OCI-LY3 (cell line): Measurements from ENCODE around the gene VSNL1.
A peak's percentile ranks its signal among the peaks of the same experiment; 100 is the strongest.

ENCODE experiments used
- H2AFZ ChIP-seq: fragments of 200-600, 300-600 bp; shearing (Covaris generic); 2 replicates; pipeline ENCODE4 v1.6.0; 2014; ENCODE audit warnings: antibody characterized with exemption, low read depth, low read length
- H3K27ac ChIP-seq: fragments of 200-600, 300-600 bp; sonication (generic); 2 replicates; pipeline ENCODE4 v1.5.1; 2014; ENCODE audit warnings: mild to moderate bottlenecking, low read length, moderate library complexity, mixed read lengths
- H3K27me3 ChIP-seq: fragments of 200-600, 300-600 bp; sonication (generic); 2 replicates; pipeline ENCODE4 v1.6.1; 2014; ENCODE audit warnings: low read depth, low read length, mixed read lengths
- H3K36me3 ChIP-seq: fragments of 200-600, 300-600 bp; sonication (generic); replicated peaks from 2 replicates; pipeline ENCODE3; 2014; ENCODE audit warnings: low read depth, low read length, mixed read lengths
- H3K4me1 ChIP-seq: fragments of 300-600, 200-600 bp; sonication (generic); 2 replicates; pipeline ENCODE4 v1.6.1; 2014; ENCODE audit warnings: low read length, mixed read lengths
- H3K4me2 ChIP-seq: fragments of 200-600, 300-600 bp; sonication (generic); 2 replicates; pipeline ENCODE4 v1.6.1; 2014; ENCODE audit warnings: low read length, mixed read lengths
- H3K4me3 ChIP-seq: fragments of 300-600, 200-600 bp; sonication (generic); 2 replicates; pipeline ENCODE4 v1.5.1; 2014; ENCODE audit warnings: antibody characterized with exemption, mild to moderate bottlenecking, low read length, moderate library complexity
- H3K79me2 ChIP-seq: fragments of 300-600, 200-600 bp; shearing (Covaris generic); 2 replicates; pipeline ENCODE4 v1.6.1; 2014; ENCODE audit warnings: mild to moderate bottlenecking, low read length, mixed read lengths
- H3K9ac ChIP-seq: fragments of 300-600, 200-600 bp; shearing (Covaris generic); 2 replicates; pipeline ENCODE4 v1.6.0; 2014; ENCODE audit warnings: mild to moderate bottlenecking, low read length, moderate library complexity
- H3K9me3 ChIP-seq: fragments of 200-600, 300-600 bp; shearing (Covaris generic); 2 replicates; pipeline ENCODE4 v1.6.1; 2014; ENCODE audit warnings: low read length, mixed read lengths; ENCODE audit not compliant: insufficient read depth
- H4K20me1 ChIP-seq: fragments of 200-600, 300-600 bp; sonication (generic); 2 replicates; pipeline ENCODE4 v1.6.1; 2016; ENCODE audit warnings: low read length, mixed read lengths; ENCODE audit not compliant: insufficient read depth
- EZH2phosphoT487 ChIP-seq: fragments of 200-600 bp; shearing (Covaris generic); IDR thresholded peaks from 2 replicates; pipeline ENCODE4 v1.6.1; 2018; ENCODE audit warnings: antibody characterized with exemption, mixed run types, low read depth
- TF ChIP-seq, protein P1 (sequence below): fragments of 200-600, 300-600 bp; sonication (generic); IDR thresholded peaks from 2 replicates; pipeline ENCODE4 v1.5.1; 2014; ENCODE audit warnings: antibody characterized with exemption, low read length, low read depth

The VSNL1 gene

DNA sequence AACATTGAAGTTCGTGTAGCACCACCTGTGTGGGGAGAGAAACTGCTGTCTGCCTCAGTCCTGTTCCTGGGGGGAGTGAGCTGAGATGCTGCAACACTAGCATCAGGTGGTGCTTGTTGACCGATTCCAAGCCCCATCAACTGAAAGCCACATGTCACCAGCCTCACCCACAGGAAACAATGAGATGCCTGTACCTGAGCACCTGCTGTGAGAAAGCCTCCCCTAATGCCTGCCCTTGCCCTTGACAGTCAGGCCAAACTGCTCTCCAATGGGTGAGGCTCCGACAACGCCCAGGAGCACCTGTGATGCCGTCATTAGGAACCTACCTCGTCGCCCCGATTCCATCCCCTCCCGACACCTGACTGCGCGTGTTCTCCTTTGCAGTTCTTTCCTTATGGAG is 108.5 kb downstream of the VSNL1 start:
- no peak overlapping the region for H3K4me3 ChIP-seq
- no peak overlapping the region for H2AFZ ChIP-seq
- H3K4me1 ChIP-seq, result peaks cover 70% of the 10 kb centered on the region
- H4K20me1 ChIP-seq, result no peaks in the 10 kb centered on the region
- H3K9me3 ChIP-seq, result no peaks in the 10 kb centered on the region
- H3K9ac ChIP-seq, result 0 out of 2 replicates have a peak overlapping the region, but pooled peaks have one; percentile 21
- H3K79me2 ChIP-seq, result no peaks in the 10 kb centered on the region
- peak overlapping the region; percentile 36; the same call in 1 of the 2 replicates for H3K27ac ChIP-seq
- H3K27me3 ChIP-seq, result no peaks in the 10 kb centered on the region
- H3K4me2 ChIP-seq, result no peak overlapping the region
- H3K36me3 ChIP-seq, result no peaks in the 10 kb centered on the region
- no peak for TF ChIP-seq EZH2phosphoT487
- TF ChIP-seq, protein P1, sequence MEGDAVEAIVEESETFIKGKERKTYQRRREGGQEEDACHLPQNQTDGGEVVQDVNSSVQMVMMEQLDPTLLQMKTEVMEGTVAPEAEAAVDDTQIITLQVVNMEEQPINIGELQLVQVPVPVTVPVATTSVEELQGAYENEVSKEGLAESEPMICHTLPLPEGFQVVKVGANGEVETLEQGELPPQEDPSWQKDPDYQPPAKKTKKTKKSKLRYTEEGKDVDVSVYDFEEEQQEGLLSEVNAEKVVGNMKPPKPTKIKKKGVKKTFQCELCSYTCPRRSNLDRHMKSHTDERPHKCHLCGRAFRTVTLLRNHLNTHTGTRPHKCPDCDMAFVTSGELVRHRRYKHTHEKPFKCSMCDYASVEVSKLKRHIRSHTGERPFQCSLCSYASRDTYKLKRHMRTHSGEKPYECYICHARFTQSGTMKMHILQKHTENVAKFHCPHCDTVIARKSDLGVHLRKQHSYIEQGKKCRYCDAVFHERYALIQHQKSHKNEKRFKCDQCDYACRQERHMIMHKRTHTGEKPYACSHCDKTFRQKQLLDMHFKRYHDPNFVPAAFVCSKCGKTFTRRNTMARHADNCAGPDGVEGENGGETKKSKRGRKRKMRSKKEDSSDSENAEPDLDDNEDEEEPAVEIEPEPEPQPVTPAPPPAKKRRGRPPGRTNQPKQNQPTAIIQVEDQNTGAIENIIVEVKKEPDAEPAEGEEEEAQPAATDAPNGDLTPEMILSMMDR, result no peak

DNA sequence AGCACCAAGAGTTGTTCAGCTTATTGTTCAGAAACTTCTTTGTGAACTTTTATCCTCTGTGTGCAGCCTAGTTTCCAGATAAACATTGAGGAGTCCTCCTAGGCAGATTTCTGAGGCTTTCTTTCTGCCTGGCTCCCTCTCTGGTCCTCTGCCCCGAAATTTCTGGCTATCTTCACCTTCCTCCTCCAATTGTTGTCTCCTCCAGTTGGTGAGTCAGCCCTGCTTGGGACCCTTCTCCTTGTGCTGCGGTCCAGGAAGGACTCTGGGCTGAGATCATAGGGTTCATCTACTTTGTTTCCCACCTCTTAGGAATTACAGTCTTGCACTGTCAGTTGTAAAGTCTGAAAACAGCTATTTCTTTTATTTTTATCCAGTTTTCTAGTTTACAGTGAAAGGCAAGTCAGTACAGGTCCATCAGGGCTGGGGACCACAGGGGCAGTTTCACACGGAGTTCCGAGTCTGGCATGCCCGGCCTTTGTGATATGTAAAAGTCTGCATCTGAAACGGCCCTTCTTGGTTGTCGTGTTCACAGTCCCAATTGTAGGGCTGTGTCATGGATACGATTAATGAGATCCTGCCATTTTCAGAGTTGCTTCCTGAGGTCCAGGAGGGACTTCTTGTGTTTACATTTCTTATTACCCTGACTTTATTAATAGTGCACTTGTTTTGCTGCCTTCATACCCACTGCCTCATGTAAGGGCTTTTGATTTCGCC is 112.3 kb downstream of the VSNL1 start:
- TF ChIP-seq, protein P1, result no peak
- no peak for TF ChIP-seq EZH2phosphoT487
- Histone ChIP-seq H3K4me2 (no peak overlapping the region), H3K9ac (no peak overlapping the region), H3K27ac (no peak overlapping the region), H4K20me1 (no peaks in the 10 kb centered on the region), H3K4me1 (peaks cover 65% of the 10 kb centered on the region), H3K4me3 (no peak overlapping the region), H3K9me3 (no peaks in the 10 kb centered on the region), H3K79me2 (no peaks in the 10 kb centered on the region), H2AFZ (no peak overlapping the region), H3K27me3 (no peaks in the 10 kb centered on the region), H3K36me3 (peaks cover 3% of the 10 kb centered on the region)

DNA sequence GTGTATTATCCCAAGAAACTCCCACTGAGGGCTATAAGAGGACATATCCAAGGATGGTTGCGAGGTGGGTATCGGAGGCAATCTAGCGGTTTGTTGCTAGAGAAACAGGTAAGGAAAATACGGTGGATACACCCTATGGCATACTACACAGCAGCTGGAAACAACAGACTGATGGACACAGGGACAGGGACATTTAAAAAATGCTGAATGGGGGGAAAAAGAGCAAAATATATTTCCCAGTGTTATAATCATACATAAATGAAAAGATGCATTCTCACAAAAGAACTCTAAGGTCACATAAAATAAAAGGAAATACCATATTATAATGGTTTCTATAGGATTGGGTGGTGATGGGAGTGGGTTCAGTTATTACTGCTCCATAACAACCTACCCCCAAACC is 117.3 kb downstream of the VSNL1 start:
- H3K36me3 ChIP-seq, result peaks cover 31% of the 10 kb centered on the region
- peak overlapping the region; percentile 78 for H3K9ac ChIP-seq
- no peaks in the 10 kb centered on the region for H4K20me1 ChIP-seq
- peak overlapping the region; percentile 99 for H3K27ac ChIP-seq
- no peaks in the 10 kb centered on the region for H3K9me3 ChIP-seq
- H3K4me2 ChIP-seq, result peak overlapping the region; percentile 54
- TF ChIP-seq, protein P1, result no peak
- TF ChIP-seq EZH2phosphoT487, result no peak
- H3K4me3 ChIP-seq, result peak overlapping the region; percentile 29; the same call in 1 of the 2 replicates
- no peaks in the 10 kb centered on the region for H3K79me2 ChIP-seq
- H3K27me3 ChIP-seq, result no peaks in the 10 kb centered on the region
- H3K4me1 ChIP-seq, result peaks cover 58% of the 10 kb centered on the region
- H2AFZ ChIP-seq, result no peak overlapping the region

DNA sequence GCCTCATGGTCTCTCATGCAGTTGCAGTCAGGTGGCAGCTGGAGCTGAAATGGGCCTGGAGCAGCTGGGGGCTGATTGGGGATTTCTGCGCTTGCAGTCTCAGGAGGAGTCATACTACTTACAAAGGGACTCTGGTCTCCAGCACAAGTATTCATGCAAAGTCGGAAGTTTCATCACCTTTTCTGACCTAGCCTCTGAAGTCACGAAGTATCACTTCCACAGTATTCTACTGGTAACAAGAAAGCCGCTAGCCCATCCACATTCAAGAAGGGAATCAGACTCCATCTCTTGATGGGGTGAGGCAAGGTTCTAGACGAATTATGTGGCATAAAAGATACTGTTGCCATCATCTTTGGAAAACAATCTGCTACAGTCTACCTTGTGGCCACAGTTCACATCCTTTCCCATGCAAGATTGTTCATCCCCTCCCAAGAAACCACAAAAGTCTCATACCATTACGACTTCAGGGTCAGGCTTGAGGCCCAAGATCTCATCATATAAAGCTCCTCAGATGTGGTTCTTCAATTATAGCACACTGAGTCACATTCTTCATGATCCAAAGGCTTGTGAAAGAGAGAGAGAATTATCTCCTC is 117.9 kb downstream of the VSNL1 start:
- H2AFZ ChIP-seq, result no peak overlapping the region
- H3K9me3 ChIP-seq, result no peaks in the 10 kb centered on the region
- H3K4me1 ChIP-seq, result peaks cover 58% of the 10 kb centered on the region
- no peaks in the 10 kb centered on the region for H3K27me3 ChIP-seq
- H3K4me3 ChIP-seq, result peak overlapping the region; percentile 7; the same call in 1 of the 2 replicates
- no peaks in the 10 kb centered on the region for H3K79me2 ChIP-seq
- H3K4me2 ChIP-seq, result peak overlapping the region; percentile 62
- H3K27ac ChIP-seq, result peak overlapping the region; percentile 99
- TF ChIP-seq, protein P1, result no peak
- no peak for TF ChIP-seq EZH2phosphoT487
- H3K36me3 ChIP-seq, result peaks cover 35% of the 10 kb centered on the region
- peak overlapping the region; percentile 78 for H3K9ac ChIP-seq
- no peaks in the 10 kb centered on the region for H4K20me1 ChIP-seq
